GM19328 (cell line): Measurements from ENCODE around the gene YAP1.
"Not testable (repeated sequence)": the region's sequence is repeated elsewhere in the genome, so short reads cannot be mapped to it uniquely, and the experiment has no call there.

Experiments used
- ATAC-seq: cut with Tn5 transposase; IDR thresholded peaks from one replicate; pipeline ENCODE4 v1.9.1; 2021; ENCODE audit warnings: mild to moderate bottlenecking, moderate library complexity; ENCODE audit not compliant: unreplicated experiment

YAP1 gene

DNA sequence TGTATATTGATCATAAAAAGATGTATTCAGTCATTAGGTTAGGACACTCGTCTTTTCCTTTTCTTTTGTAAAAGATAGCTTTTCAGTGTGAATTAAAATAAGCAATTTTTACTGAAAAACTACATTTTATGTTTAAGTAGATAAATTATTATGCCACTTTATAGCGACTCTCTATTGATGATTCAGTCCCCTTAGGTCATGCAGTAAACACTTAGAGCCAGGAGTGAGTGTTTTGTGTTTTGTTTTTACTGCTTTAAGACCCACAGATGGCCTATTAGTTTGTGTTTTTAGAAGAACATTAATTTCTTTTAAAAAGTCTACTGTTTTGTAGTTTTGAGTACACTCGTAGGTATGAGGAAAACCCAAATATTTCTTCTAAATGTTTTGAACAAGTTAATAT lies 86.6 kb downstream of the YAP1 start:
- ATAC-seq, result no peak

DNA sequence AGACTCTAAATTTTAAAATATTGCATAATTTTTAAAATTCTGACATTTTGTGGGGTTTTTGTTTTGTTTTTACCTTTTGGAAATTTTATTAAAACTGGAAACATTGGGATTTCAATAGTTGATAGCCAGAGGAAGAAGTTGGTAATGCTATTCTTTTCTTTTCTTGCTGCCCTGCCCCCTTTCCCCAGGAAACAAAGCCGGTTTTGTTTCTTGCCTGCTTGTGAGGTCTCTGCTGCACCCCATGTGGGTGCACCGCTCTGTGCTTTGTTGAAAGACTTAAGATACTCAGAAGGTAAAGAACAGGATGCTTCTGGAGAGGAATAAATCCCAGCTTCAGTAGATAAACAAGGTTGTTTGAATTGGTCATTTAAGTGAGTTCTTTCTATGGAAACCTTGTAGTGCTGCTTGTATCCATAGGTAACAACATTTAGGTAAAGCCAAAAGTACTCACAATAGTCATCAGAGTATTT lies 87.5 kb downstream of the YAP1 start:
- ATAC-seq, result no peak

GRCh38 chr11:102199673-102200072 lies 89.4 kb downstream of the YAP1 start:
- no peak for ATAC-seq

- not testable (repeated sequence) for ATAC-seq
Observed at GRCh38 chr11:102200325-102200724, 90.1 kb downstream of the YAP1 start.

DNA sequence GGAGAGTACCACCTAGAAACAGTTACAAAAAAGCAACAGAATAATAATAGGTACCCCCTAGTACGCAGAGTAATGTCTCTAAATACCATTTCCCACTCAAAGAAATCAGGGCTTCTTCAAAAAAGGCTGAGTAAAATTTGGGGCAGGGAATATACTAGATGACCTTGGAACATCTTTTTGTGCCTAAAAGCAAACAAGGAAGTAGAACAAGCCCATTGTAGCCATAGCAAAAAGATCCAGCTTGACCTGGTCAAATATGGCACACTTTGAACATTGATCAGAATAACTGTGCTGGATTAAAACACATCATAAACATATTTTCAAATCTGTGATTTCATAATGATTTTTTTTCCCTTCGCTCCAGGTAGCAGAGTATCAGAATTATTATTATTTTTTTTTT lies 91.5 kb downstream of the YAP1 start:
- no peak for ATAC-seq

DNA sequence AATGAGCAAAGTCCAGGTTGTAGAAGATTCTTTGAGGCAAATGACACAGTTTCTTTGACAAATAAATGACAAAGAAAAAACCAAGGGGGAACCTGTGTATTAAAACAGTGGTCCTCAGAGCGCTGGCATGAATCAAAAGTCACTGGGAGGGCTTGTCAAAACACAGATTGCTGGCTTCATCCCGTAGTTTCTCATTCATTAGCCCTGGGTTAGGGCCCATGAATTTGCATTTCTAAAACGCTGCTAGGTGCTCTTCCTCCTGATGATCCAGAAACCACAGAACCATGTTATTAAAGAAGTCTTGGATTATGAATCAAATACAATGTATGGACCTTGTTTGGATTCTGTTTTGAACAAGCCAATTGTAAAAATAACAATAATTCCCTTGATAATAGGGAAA lies 92.7 kb downstream of the YAP1 start:
- no peak for ATAC-seq

- ATAC-seq, result no peak
Observed at GRCh38 chr11:102204174-102204573, 93.9 kb downstream of the YAP1 start.

DNA sequence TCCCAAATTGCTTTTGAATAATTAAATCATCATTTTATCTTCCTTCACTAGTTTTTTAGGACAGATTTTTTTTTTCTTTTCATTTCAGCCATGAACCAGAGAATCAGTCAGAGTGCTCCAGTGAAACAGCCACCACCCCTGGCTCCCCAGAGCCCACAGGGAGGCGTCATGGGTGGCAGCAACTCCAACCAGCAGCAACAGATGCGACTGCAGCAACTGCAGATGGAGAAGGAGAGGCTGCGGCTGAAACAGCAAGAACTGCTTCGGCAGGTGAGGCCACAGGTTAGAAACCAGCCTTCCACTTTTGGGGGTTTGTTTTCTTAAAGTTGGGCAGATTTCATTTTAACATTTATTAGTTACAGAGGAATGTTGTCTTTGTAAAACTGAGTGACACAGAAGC lies 95.6 kb downstream of the YAP1 start:
- ATAC-seq, result no peak

DNA sequence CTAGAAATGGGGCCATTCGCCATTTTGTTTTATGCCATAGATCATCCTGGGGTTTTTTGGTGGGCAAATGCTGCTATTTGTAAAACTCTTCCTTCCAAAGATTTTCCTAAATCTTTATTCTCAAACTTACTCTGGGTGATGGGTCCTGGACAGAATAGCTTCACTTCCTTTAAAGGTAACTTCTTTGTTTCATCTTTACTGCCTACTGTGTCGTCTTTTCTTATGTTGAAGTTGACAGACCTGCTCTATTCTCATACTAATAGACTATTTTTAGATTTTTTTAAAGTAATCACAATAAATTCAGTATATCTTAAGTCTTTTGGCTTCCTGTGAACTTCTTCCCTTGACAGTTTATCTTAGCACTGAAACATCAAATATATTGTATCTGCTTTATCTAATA lies 98.6 kb downstream of the YAP1 start:
- no peak for ATAC-seq

- no peak for ATAC-seq
Observed at GRCh38 chr11:102214623-102215022, 104.4 kb downstream of the YAP1 start.

- no peak for ATAC-seq
Observed at GRCh38 chr11:102216433-102217075, 106.3 kb downstream of the YAP1 start.

- ATAC-seq, result no peak
Observed at GRCh38 chr11:102220728-102221467, 110.7 kb downstream of the YAP1 start.

- no peak for ATAC-seq
Observed at GRCh38 chr11:102223859-102224258, 113.6 kb downstream of the YAP1 start.

GRCh38 chr11:102225689-102226568 lies 115.7 kb downstream of the YAP1 start:
- ATAC-seq, result no peak

- ATAC-seq, result no peak
Observed at GRCh38 chr11:102226702-102227490, 116.6 kb downstream of the YAP1 start.

DNA sequence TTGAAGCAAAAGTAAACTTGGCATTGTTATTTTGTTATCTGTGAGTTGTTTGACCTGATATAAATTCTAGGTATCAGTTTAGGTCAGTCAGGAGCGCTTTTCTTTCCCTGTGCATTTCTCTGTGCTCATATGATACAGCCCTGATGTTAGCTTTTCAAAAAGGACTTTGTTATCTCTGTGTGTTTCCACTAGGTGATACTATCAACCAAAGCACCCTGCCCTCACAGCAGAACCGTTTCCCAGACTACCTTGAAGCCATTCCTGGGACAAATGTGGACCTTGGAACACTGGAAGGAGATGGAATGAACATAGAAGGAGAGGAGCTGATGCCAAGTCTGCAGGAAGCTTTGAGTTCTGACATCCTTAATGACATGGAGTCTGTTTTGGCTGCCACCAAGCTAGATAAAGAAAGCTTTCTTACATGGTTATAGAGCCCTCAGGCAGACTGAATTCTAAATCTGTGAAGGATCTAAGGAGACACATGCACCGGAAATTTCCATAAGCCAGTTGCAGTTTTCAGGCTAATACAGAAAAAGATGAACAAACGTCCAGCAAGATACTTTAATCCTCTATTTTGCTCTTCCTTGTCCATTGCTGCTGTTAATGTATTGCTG lies 119.4 kb downstream of the YAP1 start:
- ATAC-seq, result no peak

GRCh38 chr11:102230186-102230585 lies 119.9 kb downstream of the YAP1 start:
- ATAC-seq, result no peak

GRCh38 chr11:102230911-102231310 lies 120.7 kb downstream of the YAP1 start:
- no peak for ATAC-seq

DNA sequence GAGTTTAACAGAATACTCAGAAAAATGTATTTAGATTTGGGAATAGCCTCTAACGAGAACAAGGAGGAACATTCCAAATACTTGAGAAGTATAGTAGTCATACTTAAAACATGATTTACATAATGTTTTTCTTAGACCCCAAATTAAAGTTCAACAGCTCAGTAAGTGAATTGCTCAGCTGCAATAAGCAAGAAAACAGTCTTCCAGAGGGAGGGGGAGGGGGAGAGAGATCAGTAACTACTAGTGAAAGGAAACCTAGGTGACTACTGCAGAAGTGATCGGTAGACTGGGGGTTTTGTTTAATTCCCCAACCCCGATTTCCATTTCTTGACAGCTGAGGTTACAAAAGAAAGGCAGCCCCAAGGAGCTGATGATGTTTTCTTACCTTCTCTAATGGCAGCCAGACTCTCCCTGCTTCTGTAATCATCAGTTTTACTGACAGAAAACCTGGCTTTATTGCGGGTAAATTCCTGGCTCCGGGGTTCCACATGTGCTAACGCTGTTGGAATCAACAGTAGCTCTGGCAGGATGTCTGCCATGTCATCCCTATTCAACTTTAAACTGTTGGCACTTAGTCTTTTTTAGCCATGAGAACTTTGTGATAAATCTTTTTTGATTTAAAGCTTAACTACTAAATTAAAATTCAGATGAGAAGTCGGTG lies 124.7 kb downstream of the YAP1 start:
- ATAC-seq, result no peak
